Gastroesophageal sphincter (tissue), 3 donors: ENCODE data around the gene SLC4A9.

Experiments
- CTCF ChIP-seq, 4 experiments: fragments of 200-600 bp in 2 of 4; fragments of 450-650 bp in 2 of 4; sonication (generic) in 1 of 4; IDR thresholded peaks; one replicate each; pipeline ENCODE4 v1.5.1; 2017 to 2019; ENCODE audit warnings: antibody characterized with exemption in 4 of 4, mild to moderate bottlenecking in 2 of 4, moderate library complexity in 2 of 4
- POLR2A ChIP-seq, 2 donors: fragments of 450-650 bp; IDR thresholded peaks; one replicate each; pipeline ENCODE4 v1.6.1; 2017; ENCODE audit warnings: antibody characterized with exemption in 2 of 2, mild to moderate bottlenecking in 2 of 2, moderate library complexity in 1 of 2
- POLR2AphosphoS5 ChIP-seq: sonication (generic); formaldehyde crosslinking; IDR thresholded peaks from one replicate; pipeline ENCODE4 v1.6.1; 2017; ENCODE audit warnings: antibody characterized with exemption

- TF ChIP-seq POLR2A (IDR thresholded peaks at IDR 0.05): no peak
- TF ChIP-seq CTCF (IDR thresholded peaks at IDR 0.05): no peak
- no peak for TF ChIP-seq POLR2AphosphoS5
These were observed 17.1 kb upstream of the SLC4A9 start for GRCh38 chr5:140342896-140343295.
